ENCODE data around the gene KLK3. TPM values are rescaled to one million over a fixed set of nuclear protein-coding genes. Genes with fewer than 3 reads are reported as not detected.
"Not testable (repeated sequence)": the region's sequence is repeated elsewhere in the genome, so short reads cannot be mapped to it uniquely, and the experiment has no call there.

The KLK3 gene
- total RNA-seq = not detected
- long read RNA-seq = 0 reads

GRCh38 chr19:50854636-50855410, at the start of gene KLK3:
TSS of gene KLK3 (plus strand) at chr19:50854915. CDS start at chr19:50854956, 41 bp downstream.
- Histone ChIP-seq H3K4me1 (no peaks in the 10 kb centered on the region), H3K27ac (no peak within 1 kb of the TSS), H3K4me3 (no peak within 1 kb of the TSS), H3K36me3 (no peaks in the 10 kb centered on the region), H3K27me3 (ENCODE audit: low read depth) (peaks cover 39% of the 10 kb centered on the region), H3K9me3 (no peaks in the 10 kb centered on the region)
- DNase-seq (no peak), ATAC-seq (no peak)
- intact Hi-C loops (cut with DNase I) = no loop called here
- TF ChIP-seq CTCF (IDR thresholded peaks at IDR 0.05) = no peak

GRCh38 chr19:50808856-50809255, 45.9 kb upstream of the KLK3 start:
- intact Hi-C loops (cut with DNase I) = no loop called here
- TF ChIP-seq CTCF (IDR thresholded peaks at IDR 0.05) = no peak
- ATAC-seq (no peak), DNase-seq (no peak)
- H3K27me3 ChIP-seq (ENCODE audit: low read depth) = no peaks in the 10 kb centered on the region
- H3K36me3 ChIP-seq = no peaks in the 10 kb centered on the region
- no peak overlapping the region for H3K4me3 ChIP-seq
- H3K9me3 ChIP-seq = no peaks in the 10 kb centered on the region
- peaks cover under 1% of the 10 kb centered on the region for H3K4me1 ChIP-seq
- H3K27ac ChIP-seq = no peak overlapping the region

- H3K27me3 ChIP-seq (ENCODE audit: low read depth); H3K9me3 ChIP-seq; H3K4me3 ChIP-seq; ATAC-seq; H3K36me3 ChIP-seq; H3K27ac ChIP-seq; intact Hi-C loops (cut with DNase I); DNase-seq; H3K4me1 ChIP-seq: not testable (repeated sequence)
These were observed 43.0 kb upstream of the KLK3 start for GRCh38 chr19:50811622-50812238.

GRCh38 chr19:50812474-50812873, 42.2 kb upstream of the KLK3 start:
- H3K36me3 ChIP-seq = no peaks in the 10 kb centered on the region
- intact Hi-C loops (cut with DNase I) = no loop called here
- no peak for ATAC-seq
- no peaks in the 10 kb centered on the region for H3K4me1 ChIP-seq
- H3K9me3 ChIP-seq = no peaks in the 10 kb centered on the region
- H3K27me3 ChIP-seq (ENCODE audit: low read depth) = peaks cover 11% of the 10 kb centered on the region
- DNase-seq = no peak
- no peak for TF ChIP-seq CTCF (IDR thresholded peaks at IDR 0.05)
- no peak overlapping the region for H3K27ac ChIP-seq
- H3K4me3 ChIP-seq = no peak overlapping the region

GRCh38 chr19:50814883-50815282, 39.8 kb upstream of the KLK3 start:
- no peak overlapping the region for H3K27ac ChIP-seq
- no peaks in the 10 kb centered on the region for H3K9me3 ChIP-seq
- peaks cover 33% of the 10 kb centered on the region for H3K27me3 ChIP-seq (ENCODE audit: low read depth)
- DNase-seq = no peak
- intact Hi-C loops (cut with DNase I) = no loop called here
- TF ChIP-seq CTCF (IDR thresholded peaks at IDR 0.05) = no peak
- no peak for ATAC-seq
- H3K36me3 ChIP-seq = no peaks in the 10 kb centered on the region
- H3K4me3 ChIP-seq = no peak overlapping the region
- H3K4me1 ChIP-seq = peaks cover 8% of the 10 kb centered on the region

GRCh38 chr19:50815439-50815838, 39.3 kb upstream of the KLK3 start:
- Histone ChIP-seq H3K9me3 (no peaks in the 10 kb centered on the region), H3K27me3 (ENCODE audit: low read depth) (peaks cover 38% of the 10 kb centered on the region), H3K27ac (no peak overlapping the region), H3K4me1 (peaks cover 8% of the 10 kb centered on the region), H3K36me3 (no peaks in the 10 kb centered on the region), H3K4me3 (no peak overlapping the region)
- ATAC-seq = no peak
- intact Hi-C loops (cut with DNase I) = no loop called here
- TF ChIP-seq CTCF (IDR thresholded peaks at IDR 0.05) = no peak
- DNase-seq = no peak
